Gastroesophageal sphincter (tissue), 3 donors: Measurements from ENCODE around the gene NAA25.
"Not testable (repeated sequence)": the region's sequence is repeated elsewhere in the genome, so short reads cannot be mapped to it uniquely, and the experiment has no call there.

Experiments used
- POLR2A ChIP-seq, 2 donors: fragments of 450-650 bp; IDR thresholded peaks; one replicate each; pipeline ENCODE4 v1.6.1; 2017; ENCODE audit warnings: antibody characterized with exemption in 2 of 2, mild to moderate bottlenecking in 2 of 2, moderate library complexity in 1 of 2
- TF ChIP-seq, protein P1 (sequence below), 4 experiments: fragments of 200-600 bp in 2 of 4; fragments of 450-650 bp in 2 of 4; sonication (generic) in 1 of 4; IDR thresholded peaks; one replicate each; pipeline ENCODE4 v1.5.1; 2017 to 2019; ENCODE audit warnings: antibody characterized with exemption in 4 of 4, mild to moderate bottlenecking in 2 of 4, moderate library complexity in 2 of 4

DNA sequence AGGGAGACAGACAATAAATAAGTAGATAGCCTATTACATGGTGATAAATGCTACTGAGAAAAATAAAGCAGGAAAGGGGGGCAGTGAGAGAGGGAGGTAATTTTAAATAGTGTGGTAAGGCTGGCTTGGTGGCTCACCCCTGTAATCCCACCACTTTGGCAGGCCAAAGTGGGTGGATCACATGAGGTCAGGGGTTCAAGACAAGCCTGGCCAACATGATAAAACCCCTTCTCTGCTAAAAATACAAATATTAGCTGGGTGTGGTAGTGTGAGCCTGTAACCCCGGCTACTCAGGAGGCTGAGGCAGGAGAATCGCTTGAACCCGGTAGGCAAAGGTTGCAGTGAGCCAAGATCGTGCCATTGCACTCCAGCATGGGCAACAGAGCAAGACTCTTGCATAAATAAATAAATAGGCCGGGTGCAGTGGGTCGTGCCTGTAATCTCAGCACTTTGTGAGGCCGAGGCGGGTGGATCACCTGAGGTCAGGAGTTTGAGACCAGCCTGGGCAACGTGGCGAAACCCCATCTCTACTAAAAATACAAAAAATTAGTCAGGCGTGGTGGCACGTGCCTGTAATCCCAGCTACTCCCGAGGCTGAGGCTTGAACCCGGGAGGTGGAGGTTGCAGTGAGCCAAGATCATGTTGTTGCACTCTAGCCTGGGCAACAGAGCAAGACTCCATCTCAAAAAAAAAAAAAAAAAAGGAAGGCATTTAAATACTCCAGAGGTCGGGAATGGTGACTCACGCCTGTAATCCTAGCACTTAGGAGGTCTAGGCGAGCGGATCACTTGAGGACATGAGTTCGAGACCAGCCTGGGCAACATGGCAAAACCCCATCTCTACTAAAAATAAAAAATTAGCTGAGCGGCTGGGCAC lies 2.4 kb upstream of the NAA25 start:
- TF ChIP-seq POLR2A (IDR thresholded peaks at IDR 0.05) = not testable (repeated sequence)
- TF ChIP-seq, protein P1, sequence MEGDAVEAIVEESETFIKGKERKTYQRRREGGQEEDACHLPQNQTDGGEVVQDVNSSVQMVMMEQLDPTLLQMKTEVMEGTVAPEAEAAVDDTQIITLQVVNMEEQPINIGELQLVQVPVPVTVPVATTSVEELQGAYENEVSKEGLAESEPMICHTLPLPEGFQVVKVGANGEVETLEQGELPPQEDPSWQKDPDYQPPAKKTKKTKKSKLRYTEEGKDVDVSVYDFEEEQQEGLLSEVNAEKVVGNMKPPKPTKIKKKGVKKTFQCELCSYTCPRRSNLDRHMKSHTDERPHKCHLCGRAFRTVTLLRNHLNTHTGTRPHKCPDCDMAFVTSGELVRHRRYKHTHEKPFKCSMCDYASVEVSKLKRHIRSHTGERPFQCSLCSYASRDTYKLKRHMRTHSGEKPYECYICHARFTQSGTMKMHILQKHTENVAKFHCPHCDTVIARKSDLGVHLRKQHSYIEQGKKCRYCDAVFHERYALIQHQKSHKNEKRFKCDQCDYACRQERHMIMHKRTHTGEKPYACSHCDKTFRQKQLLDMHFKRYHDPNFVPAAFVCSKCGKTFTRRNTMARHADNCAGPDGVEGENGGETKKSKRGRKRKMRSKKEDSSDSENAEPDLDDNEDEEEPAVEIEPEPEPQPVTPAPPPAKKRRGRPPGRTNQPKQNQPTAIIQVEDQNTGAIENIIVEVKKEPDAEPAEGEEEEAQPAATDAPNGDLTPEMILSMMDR (IDR thresholded peaks at IDR 0.05) = not testable (repeated sequence)
